ENCODE results near the gene FKBP1A.

Gene FKBP1A

DNA sequence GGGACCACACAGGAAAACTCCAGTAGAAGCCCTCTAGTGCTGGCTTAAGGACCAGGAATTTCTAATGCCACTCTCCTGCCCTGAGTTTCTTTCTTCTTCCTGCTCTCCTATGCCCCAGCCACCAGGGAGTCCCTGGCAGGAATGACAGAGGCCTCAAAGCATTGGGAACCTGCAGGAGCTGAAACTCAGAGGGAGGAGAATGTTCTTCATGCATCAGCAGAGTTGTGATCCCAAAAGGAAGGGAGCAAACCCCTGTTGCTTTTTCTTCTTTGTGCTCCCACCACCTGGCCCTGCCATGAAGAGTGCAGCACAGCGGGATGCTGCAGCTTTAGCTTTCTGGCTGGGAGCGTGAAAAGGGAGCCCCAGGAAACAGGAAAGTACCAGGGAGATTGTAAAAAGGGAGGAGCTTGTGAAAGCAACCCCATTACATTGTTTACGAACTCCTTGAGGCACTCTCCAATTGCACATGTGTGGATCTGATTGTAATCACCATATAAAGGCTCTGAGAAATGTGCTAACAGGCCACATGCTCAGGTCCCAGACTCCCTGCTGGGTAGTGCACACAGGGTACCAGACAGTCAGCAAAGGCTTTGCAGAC, 34.7 kb upstream of the FKBP1A start (continued):
- TF ChIP-seq ZNF148 (tag by site-specific recombination; IDR thresholded peaks at IDR 0.05; ENCODE audit: borderline replicate concordance) (no peak), ZNF221 (tag by site-specific recombination; IDR thresholded peaks at IDR 0.05; ENCODE audit: borderline replicate concordance) (no peak), TSHZ1 (tag by site-specific recombination; IDR thresholded peaks at IDR 0.05; ENCODE audit: borderline replicate concordance) (no peak), PBX3 (CRISPR knock-in tag; IDR thresholded peaks at IDR 0.05) (no peak), ZNF423 (tag by site-specific recombination; IDR thresholded peaks at IDR 0.05) (no peak), ZNF548 (tag by site-specific recombination; IDR thresholded peaks at IDR 0.05) (no peak), ZNF623 (tag by site-specific recombination; IDR thresholded peaks at IDR 0.05) (no peak), ZNF600 (tag by site-specific recombination; IDR thresholded peaks at IDR 0.05) (no peak), SCRT2 (tag by site-specific recombination; IDR thresholded peaks at IDR 0.05) (peak; percentile 43; the same call in 1 of the 2 replicates), GLI2 (tag by site-specific recombination; IDR thresholded peaks at IDR 0.05; ENCODE audit: borderline replicate concordance, low read depth) (no peak), GLIS2 (tag by site-specific recombination; IDR thresholded peaks at IDR 0.05) (no peak), REPIN1 (tag by site-specific recombination; IDR thresholded peaks at IDR 0.05; ENCODE audit: low read depth) (no peak), ZNF473 (tag by site-specific recombination; IDR thresholded peaks at IDR 0.05) (no peak), ZNF10 (tag by site-specific recombination; IDR thresholded peaks at IDR 0.05) (no peak), PRDM6 (tag by site-specific recombination; IDR thresholded peaks at IDR 0.05) (no peak), ZNF335 (tag by site-specific recombination; conservative IDR thresholded peaks at IDR 0.05) (0 out of 2 replicates have a peak, but pooled peaks have one; percentile 10), TRIM28 (IDR thresholded peaks at IDR 0.05; ENCODE audit: borderline replicate concordance, low read length) (no peak), GLI4 (tag by site-specific recombination; IDR thresholded peaks at IDR 0.05) (no peak), MYNN (tag by site-specific recombination; IDR thresholded peaks at IDR 0.05; ENCODE audit: borderline replicate concordance) (no peak), FEZF1 (tag by site-specific recombination; IDR thresholded peaks at IDR 0.05) (no peak), KLF16 (tag by site-specific recombination; IDR thresholded peaks at IDR 0.05) (no peak), ELK4 (IDR thresholded peaks at IDR 0.05; ENCODE audit: borderline replicate concordance, low read depth, low read length) (no peak), ZNF768 (tag by site-specific recombination; IDR thresholded peaks at IDR 0.05) (no peak), GLIS1 (tag by site-specific recombination; IDR thresholded peaks at IDR 0.05) (peak; percentile 30; the same call in 1 of the 2 replicates), ZNF292 (tag by site-specific recombination; IDR thresholded peaks at IDR 0.05; ENCODE audit: borderline replicate concordance, low read depth) (no peak), ZNF324 (tag by site-specific recombination; IDR thresholded peaks at IDR 0.05) (no peak), ZNF404 (tag by site-specific recombination; IDR thresholded peaks at IDR 0.05) (no peak), ZNF202 (tag by site-specific recombination; IDR thresholded peaks at IDR 0.05; ENCODE audit: borderline replicate concordance) (no peak)
- TF ChIP-seq, protein P1, sequence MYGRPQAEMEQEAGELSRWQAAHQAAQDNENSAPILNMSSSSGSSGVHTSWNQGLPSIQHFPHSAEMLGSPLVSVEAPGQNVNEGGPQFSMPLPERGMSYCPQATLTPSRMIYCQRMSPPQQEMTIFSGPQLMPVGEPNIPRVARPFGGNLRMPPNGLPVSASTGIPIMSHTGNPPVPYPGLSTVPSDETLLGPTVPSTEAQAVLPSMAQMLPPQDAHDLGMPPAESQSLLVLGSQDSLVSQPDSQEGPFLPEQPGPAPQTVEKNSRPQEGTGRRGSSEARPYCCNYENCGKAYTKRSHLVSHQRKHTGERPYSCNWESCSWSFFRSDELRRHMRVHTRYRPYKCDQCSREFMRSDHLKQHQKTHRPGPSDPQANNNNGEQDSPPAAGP (tag by site-specific recombination; IDR thresholded peaks at IDR 0.05) = no peak
